Measurements from ENCODE around the gene ZNF366.
A peak's percentile ranks its signal among the peaks of the same experiment; 100 is the strongest.

The ZNF366 gene

GRCh38 chr5:72531496-72532190, 24.4 kb upstream of the ZNF366 start:
- TF ChIP-seq SP1 (IDR thresholded peaks at IDR 0.05) (no peak), ELF4 (IDR thresholded peaks at IDR 0.05) (no peak), LEF1 (IDR thresholded peaks at IDR 0.05; ENCODE audit: borderline replicate concordance) (no peak), NFRKB (IDR thresholded peaks at IDR 0.05) (no peak), FOXK2 (IDR thresholded peaks at IDR 0.05) (no peak), TARDBP (IDR thresholded peaks at IDR 0.05) (no peak), HDGF (IDR thresholded peaks at IDR 0.05; ENCODE audit: borderline replicate concordance) (no peak), FOXM1 (IDR thresholded peaks at IDR 0.05; ENCODE audit: borderline replicate concordance) (no peak), L3MBTL2 (conservative IDR thresholded peaks at IDR 0.05) (no peak), SUZ12 (IDR thresholded peaks at IDR 0.05) (no peak), ZNF384 (IDR thresholded peaks at IDR 0.05) (no peak), ARNT (IDR thresholded peaks at IDR 0.05) (no peak), BHLHE40 (IDR thresholded peaks at IDR 0.05; ENCODE audit: borderline replicate concordance) (no peak)
- TF ChIP-seq, protein P1, sequence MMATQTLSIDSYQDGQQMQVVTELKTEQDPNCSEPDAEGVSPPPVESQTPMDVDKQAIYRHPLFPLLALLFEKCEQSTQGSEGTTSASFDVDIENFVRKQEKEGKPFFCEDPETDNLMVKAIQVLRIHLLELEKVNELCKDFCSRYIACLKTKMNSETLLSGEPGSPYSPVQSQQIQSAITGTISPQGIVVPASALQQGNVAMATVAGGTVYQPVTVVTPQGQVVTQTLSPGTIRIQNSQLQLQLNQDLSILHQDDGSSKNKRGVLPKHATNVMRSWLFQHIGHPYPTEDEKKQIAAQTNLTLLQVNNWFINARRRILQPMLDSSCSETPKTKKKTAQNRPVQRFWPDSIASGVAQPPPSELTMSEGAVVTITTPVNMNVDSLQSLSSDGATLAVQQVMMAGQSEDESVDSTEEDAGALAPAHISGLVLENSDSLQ (IDR thresholded peaks at IDR 0.05), result no peak
- ChIA-PET CTCF (no interaction called here), POLR2A (no interaction called here)
- DNase-seq (ENCODE audit: extremely low spot score), result no peak

GRCh38 chr5:72530196-72530595, 23.0 kb upstream of the ZNF366 start:
- TF ChIP-seq FOXA1 (IDR thresholded peaks at IDR 0.05), result no peak
- TF ChIP-seq NFRKB (IDR thresholded peaks at IDR 0.05), result no peak
- no peak for TF ChIP-seq TARDBP (IDR thresholded peaks at IDR 0.05)
- TF ChIP-seq, protein P1 (IDR thresholded peaks at IDR 0.05), result no peak
- TF ChIP-seq SP1 (IDR thresholded peaks at IDR 0.05), result no peak
- no peak for TF ChIP-seq L3MBTL2 (conservative IDR thresholded peaks at IDR 0.05)
- TF ChIP-seq BHLHE40 (IDR thresholded peaks at IDR 0.05; ENCODE audit: borderline replicate concordance), result no peak
- TF ChIP-seq FOXM1 (IDR thresholded peaks at IDR 0.05; ENCODE audit: borderline replicate concordance), result no peak
- no peak for TF ChIP-seq ELF4 (IDR thresholded peaks at IDR 0.05)
- no peak for TF ChIP-seq SUZ12 (IDR thresholded peaks at IDR 0.05)
- no peak for TF ChIP-seq CTBP1 (IDR thresholded peaks at IDR 0.05; ENCODE audit: borderline replicate concordance)
- no peak for TF ChIP-seq LEF1 (IDR thresholded peaks at IDR 0.05; ENCODE audit: borderline replicate concordance)
- TF ChIP-seq HDGF (IDR thresholded peaks at IDR 0.05; ENCODE audit: borderline replicate concordance), result no peak
- no peak for TF ChIP-seq FOXK2 (IDR thresholded peaks at IDR 0.05)
- TF ChIP-seq ZNF384 (IDR thresholded peaks at IDR 0.05), result no peak
- no peak for TF ChIP-seq ARNT (IDR thresholded peaks at IDR 0.05)
- CTCF ChIA-PET, result no interaction called here
- no peak for DNase-seq (ENCODE audit: extremely low spot score)
- POLR2A ChIA-PET, result no interaction called here

DNA sequence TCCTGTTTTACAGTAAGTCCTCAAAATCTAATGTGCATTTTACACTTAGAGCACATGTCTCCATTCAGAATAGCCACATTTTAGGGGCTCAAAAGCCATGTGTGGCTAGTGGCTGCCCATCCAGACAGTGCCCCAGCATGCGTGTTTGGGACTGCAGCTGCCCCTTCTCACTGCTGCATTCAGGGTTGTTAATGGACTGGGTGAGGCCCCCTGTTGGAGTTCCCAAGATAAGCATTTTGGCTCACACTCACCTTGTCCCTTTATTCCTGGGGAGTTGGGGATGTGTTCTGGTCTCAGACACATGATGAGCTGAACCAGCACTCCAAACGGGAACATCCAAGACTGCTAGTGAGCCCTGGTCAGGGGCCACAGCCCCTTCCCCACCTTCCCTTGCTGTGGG, 22.2 kb upstream of the ZNF366 start:
- TF ChIP-seq L3MBTL2 (conservative IDR thresholded peaks at IDR 0.05) (no peak), FOXM1 (IDR thresholded peaks at IDR 0.05; ENCODE audit: borderline replicate concordance) (no peak), ZNF384 (IDR thresholded peaks at IDR 0.05) (no peak), LEF1 (IDR thresholded peaks at IDR 0.05; ENCODE audit: borderline replicate concordance) (no peak), TARDBP (IDR thresholded peaks at IDR 0.05) (no peak), ELF4 (IDR thresholded peaks at IDR 0.05) (no peak), NFRKB (IDR thresholded peaks at IDR 0.05) (no peak), ARNT (IDR thresholded peaks at IDR 0.05) (no peak), CTBP1 (IDR thresholded peaks at IDR 0.05; ENCODE audit: borderline replicate concordance) (no peak)
- TF ChIP-seq, protein P1 (IDR thresholded peaks at IDR 0.05), result no peak
- no peak for DNase-seq (ENCODE audit: extremely low spot score)
- ChIA-PET POLR2A (no interaction called here), CTCF (no interaction called here)

DNA sequence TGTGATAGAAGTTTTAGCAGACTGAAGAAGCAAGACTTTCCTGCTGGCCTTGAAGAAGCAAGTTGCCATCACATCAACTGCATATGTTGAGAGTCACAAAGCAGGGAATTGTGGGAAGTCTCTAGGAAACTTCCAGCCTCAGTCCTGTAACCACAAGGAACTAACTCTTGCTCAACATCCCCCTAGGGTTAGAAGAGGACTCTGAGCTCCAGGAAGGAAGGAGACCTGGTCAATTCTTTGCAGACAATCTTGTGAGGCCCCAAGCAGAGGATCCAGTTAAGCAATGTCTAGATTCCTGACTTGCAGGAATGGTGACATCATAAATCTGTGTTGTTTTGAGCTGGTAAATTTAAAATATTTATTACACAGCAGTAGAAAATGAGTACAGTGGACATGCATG, 18.6 kb upstream of the ZNF366 start:
- CTCF ChIA-PET, result no interaction called here
- POLR2A ChIA-PET, result no interaction called here
- no peak for TF ChIP-seq LEF1 (IDR thresholded peaks at IDR 0.05; ENCODE audit: borderline replicate concordance)
- TF ChIP-seq SP1 (IDR thresholded peaks at IDR 0.05), result no peak
- TF ChIP-seq FOXK2 (IDR thresholded peaks at IDR 0.05), result no peak
- no peak for TF ChIP-seq ELF4 (IDR thresholded peaks at IDR 0.05)
- TF ChIP-seq FOXM1 (IDR thresholded peaks at IDR 0.05; ENCODE audit: borderline replicate concordance), result no peak
- TF ChIP-seq ZNF384 (IDR thresholded peaks at IDR 0.05), result no peak
- no peak for DNase-seq (ENCODE audit: extremely low spot score)

- ChIA-PET POLR2A (no interaction called here), CTCF (interaction anchor here (0.7 to 1.4 kb wide), 3 partner anchors 99 to 168 kb away, joined by 3 to 5 read pairs (median 3); no protein-coding TSS in a partner anchor)
- peak; percentile 12 for DNase-seq (ENCODE audit: extremely low spot score)
- TF ChIP-seq FOXK2 (IDR thresholded peaks at IDR 0.05), result no peak
Measured at GRCh38 chr5:72523960-72524582, 16.9 kb upstream of the ZNF366 start.

DNA sequence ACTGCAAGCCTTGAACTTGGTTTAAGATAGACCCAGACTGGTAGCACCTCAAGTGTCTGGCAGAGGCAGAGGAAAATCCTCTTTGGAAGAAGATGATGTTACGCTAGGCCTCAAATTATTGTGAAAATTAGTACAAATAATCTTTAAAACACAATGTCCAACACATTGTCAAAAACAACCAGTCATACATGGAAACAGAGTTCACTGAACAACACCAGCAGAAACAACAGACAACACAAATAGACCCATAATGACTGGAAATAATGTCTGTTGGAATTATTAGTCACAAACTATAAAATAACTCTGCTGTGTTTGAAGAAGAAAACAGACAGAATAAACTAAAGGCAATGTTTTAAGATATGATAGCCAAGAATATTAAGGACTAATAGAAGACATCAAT, 15.4 kb upstream of the ZNF366 start:
- no peak for DNase-seq (ENCODE audit: extremely low spot score)
- TF ChIP-seq FOXK2 (IDR thresholded peaks at IDR 0.05), result no peak
- TF ChIP-seq HDGF (IDR thresholded peaks at IDR 0.05; ENCODE audit: borderline replicate concordance), result no peak
- no peak for TF ChIP-seq NFRKB (IDR thresholded peaks at IDR 0.05)
- TF ChIP-seq, protein P1 (IDR thresholded peaks at IDR 0.05), result no peak
- no peak for TF ChIP-seq SUZ12 (IDR thresholded peaks at IDR 0.05)
- no peak for TF ChIP-seq BHLHE40 (IDR thresholded peaks at IDR 0.05; ENCODE audit: borderline replicate concordance)
- TF ChIP-seq SP1 (IDR thresholded peaks at IDR 0.05), result no peak
- TF ChIP-seq ARNT (IDR thresholded peaks at IDR 0.05), result no peak
- no peak for TF ChIP-seq FOXM1 (IDR thresholded peaks at IDR 0.05; ENCODE audit: borderline replicate concordance)
- TF ChIP-seq TARDBP (IDR thresholded peaks at IDR 0.05), result no peak
- no peak for TF ChIP-seq ELF4 (IDR thresholded peaks at IDR 0.05)
- TF ChIP-seq CTBP1 (IDR thresholded peaks at IDR 0.05; ENCODE audit: borderline replicate concordance), result no peak
- no peak for TF ChIP-seq L3MBTL2 (conservative IDR thresholded peaks at IDR 0.05)
- TF ChIP-seq ZNF384 (IDR thresholded peaks at IDR 0.05), result no peak
- ChIA-PET CTCF (no interaction called here), POLR2A (no interaction called here)

Data from HEK293T (cell line).